HEK293 (cell line): Measurements from ENCODE around the gene CMIP.

Experiments
- CTCF ChIP-seq: fragments of 450-650 bp; formaldehyde crosslinking; IDR thresholded peaks from 2 replicates; pipeline ENCODE4 v1.5.1; 2016; ENCODE audit warnings: missing biosample characterization, missing genetic modification characterization
- KLF1 ChIP-seq: fragments of 450-650 bp; formaldehyde crosslinking; IDR thresholded peaks from 2 replicates; pipeline ENCODE4 v1.5.1; 2016; ENCODE audit warnings: missing biosample characterization, missing genetic modification characterization
- RBAK ChIP-seq: fragments of 450-650 bp; formaldehyde crosslinking; IDR thresholded peaks from 2 replicates; pipeline ENCODE4 v1.5.1; 2016; ENCODE audit warnings: missing biosample characterization, missing genetic modification characterization
- REPIN1 ChIP-seq: fragments of 450-650 bp; formaldehyde crosslinking; IDR thresholded peaks from 2 replicates; pipeline ENCODE4 v1.5.1; 2017; ENCODE audit warnings: missing biosample characterization, missing genetic modification characterization, low read depth
- ZBTB1 ChIP-seq: fragments of 450-650 bp; formaldehyde crosslinking; IDR thresholded peaks from 2 replicates; pipeline ENCODE4 v1.5.1; 2016; ENCODE audit warnings: missing biosample characterization, missing genetic modification characterization
- ZNF175 ChIP-seq: fragments of 450-650 bp; formaldehyde crosslinking; IDR thresholded peaks from 2 replicates; pipeline ENCODE4 v1.5.1; 2016; ENCODE audit warnings: missing biosample characterization, missing genetic modification characterization
- ZNF24 ChIP-seq: fragments of 450-650 bp; formaldehyde crosslinking; IDR thresholded peaks from 2 replicates; pipeline ENCODE4 v1.5.1; 2016; ENCODE audit warnings: missing biosample characterization, missing genetic modification characterization
- ZNF660 ChIP-seq: fragments of 450-650 bp; IDR thresholded peaks from 2 replicates; pipeline ENCODE4 v1.5.1; 2018; ENCODE audit warnings: missing biosample characterization, mild to moderate bottlenecking, missing genetic modification characterization

- TF ChIP-seq CTCF (tag by site-specific recombination) (peak; percentile 90), KLF1 (tag by site-specific recombination) (no peak), RBAK (tag by site-specific recombination) (no peak), ZNF24 (no peak), ZNF175 (no peak), ZNF660 (tag by site-specific recombination) (peak; percentile 26; the same call in 1 of the 2 replicates), ZBTB1 (no peak), REPIN1 (tag by site-specific recombination) (no peak)
These were observed 293.4 kb downstream of the CMIP start for GRCh38 chr16:81737885-81738536.
